Cardiac fibroblast (primary cell): ENCODE measurements around the gene GPC1.

ENCODE experiments used
- DNase-seq, 2 donors: peaks; one replicate each; pipeline versions ENCODE4 v3.0.0 to v3.0.0-alpha.2; 2010; ENCODE audit warnings: low read depth in 2 of 2
- H3K4me3 ChIP-seq, 2 donors: replicated peaks in 1 of 2; 1 replicate in 1 of 2; 2 replicates in 1 of 2; pipeline ENCODE4 v1.5.1; 2011; ENCODE audit warnings: low read depth in 2 of 2, low read length in 2 of 2, mild to moderate bottlenecking in 2 of 2, moderate library complexity in 1 of 2
- CTCF ChIP-seq: IDR thresholded peaks from one replicate; pipeline ENCODE4 v1.5.1; 2011; ENCODE audit warnings: low read depth, mild to moderate bottlenecking, low read length, inconsistent platforms

The GPC1 gene

DNA sequence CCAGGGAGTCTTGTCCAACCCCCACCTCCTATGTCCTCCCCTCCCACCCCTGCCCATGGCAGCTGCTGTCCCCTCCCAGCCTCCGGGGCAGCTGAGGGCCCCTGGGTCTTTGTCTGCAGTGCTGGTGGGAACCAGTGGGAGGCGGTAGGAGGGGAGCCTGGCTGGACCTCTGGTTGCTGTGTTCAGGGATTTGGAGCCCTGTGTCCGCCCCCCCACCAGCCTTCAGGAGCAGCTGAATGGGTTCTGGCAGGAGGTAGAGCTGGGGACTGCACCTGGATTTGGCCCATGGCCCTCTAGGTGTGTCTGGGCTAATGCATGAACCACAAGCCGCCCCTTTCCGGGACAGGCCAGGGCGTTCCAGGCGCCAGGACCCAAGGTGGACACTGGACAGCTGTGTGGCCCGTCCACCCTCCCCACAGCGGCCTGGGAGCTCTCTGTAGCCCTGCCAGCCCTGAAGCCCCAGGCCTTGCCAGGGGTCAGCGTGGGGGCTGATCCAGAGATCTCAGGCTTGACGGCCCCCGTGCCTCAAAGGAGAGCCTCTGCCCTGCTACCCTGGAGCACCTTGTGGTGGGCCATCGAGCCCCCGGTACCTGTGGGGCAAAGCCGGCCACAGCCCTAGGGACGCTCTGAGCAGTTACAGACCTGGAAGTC lies 25.4 kb downstream of the GPC1 start:
- TF ChIP-seq CTCF: peak; percentile 16
- no peak for DNase-seq
- H3K4me3 ChIP-seq: no peak overlapping the region

DNA sequence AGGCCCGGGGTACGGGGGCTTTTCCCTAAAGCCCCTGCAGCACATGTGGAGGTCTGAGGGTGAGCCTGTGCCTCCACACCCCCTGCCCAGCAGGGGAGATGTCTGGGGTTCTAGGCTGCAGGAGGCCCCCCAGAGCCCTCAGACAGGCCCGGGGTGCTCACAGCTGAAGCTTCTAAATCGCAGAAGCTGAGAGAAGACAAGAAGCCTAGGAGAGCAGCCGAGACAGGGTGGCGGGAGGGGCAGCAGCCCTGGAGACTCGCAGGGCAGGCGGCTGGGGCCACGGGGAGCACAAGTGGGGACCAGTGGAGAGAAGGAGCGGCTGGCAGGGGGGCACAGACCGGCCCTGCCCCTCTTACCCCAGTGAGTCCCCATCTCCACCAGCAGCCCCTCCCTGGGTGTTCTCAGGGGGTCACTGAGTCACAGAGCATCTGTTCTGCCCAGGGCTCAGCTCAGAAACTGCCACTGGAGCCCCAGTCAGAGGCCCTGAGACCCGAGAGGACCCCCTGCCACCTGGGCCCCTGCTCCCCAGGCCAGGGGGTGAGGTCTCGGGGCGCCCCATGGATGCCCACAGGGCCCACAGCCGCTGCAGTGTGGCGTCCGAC lies 26.1 kb downstream of the GPC1 start:
- TF ChIP-seq CTCF: no peak
- DNase-seq: no peak

DNA sequence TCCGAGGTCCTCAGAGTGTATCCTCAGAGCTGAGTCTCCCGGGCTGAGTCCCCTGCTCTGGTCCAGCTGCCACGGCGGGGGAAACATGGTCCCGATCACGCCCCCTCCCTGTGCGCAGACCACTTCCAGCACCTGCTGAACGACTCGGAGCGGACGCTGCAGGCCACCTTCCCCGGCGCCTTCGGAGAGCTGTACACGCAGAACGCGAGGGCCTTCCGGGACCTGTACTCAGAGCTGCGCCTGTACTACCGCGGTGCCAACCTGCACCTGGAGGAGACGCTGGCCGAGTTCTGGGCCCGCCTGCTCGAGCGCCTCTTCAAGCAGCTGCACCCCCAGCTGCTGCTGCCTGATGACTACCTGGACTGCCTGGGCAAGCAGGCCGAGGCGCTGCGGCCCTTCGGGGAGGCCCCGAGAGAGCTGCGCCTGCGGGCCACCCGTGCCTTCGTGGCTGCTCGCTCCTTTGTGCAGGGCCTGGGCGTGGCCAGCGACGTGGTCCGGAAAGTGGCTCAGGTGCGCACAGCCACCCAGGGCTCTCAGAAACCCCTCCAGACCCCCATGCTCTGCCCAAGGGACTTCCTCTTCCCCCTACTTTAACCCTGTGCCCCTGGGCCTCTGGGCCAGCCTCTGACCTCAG lies 26.7 kb downstream of the GPC1 start:
- H3K4me3 ChIP-seq: no peak overlapping the region
- no peak for TF ChIP-seq CTCF
- DNase-seq: no peak

More for the DNA sequence above, 26.1 kb downstream of the GPC1 start:
- no peak overlapping the region for H3K4me3 ChIP-seq

DNA sequence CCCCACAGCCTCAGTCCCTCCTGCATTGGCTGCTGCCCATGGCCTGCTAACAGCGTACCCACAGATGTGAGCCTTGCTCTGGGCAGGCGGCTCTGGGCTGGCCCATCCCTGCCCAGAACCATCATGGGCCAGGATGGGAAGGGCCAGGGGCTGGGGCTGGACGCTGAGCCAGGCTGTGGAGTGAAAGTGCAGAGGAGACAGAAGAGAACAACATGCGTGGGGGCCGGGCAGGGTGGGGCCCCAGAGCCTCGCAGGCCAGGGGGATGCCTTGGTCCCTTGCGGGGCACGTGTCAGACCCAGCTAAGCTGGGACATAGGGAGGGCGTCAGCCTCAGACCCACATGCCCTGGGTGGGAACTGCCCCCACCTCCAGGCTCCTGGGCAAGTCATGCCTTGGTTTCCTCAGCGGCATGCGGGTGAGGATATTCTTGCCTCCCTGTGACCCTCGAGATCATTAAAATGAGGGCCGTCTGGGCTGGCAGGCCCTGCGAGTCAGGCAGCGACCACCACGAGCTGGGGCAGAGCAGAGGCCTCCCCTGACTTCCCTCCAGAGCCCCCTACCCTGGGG lies 27.3 kb downstream of the GPC1 start:
- no peak overlapping the region for H3K4me3 ChIP-seq
- DNase-seq: no peak
- TF ChIP-seq CTCF: no peak

DNA sequence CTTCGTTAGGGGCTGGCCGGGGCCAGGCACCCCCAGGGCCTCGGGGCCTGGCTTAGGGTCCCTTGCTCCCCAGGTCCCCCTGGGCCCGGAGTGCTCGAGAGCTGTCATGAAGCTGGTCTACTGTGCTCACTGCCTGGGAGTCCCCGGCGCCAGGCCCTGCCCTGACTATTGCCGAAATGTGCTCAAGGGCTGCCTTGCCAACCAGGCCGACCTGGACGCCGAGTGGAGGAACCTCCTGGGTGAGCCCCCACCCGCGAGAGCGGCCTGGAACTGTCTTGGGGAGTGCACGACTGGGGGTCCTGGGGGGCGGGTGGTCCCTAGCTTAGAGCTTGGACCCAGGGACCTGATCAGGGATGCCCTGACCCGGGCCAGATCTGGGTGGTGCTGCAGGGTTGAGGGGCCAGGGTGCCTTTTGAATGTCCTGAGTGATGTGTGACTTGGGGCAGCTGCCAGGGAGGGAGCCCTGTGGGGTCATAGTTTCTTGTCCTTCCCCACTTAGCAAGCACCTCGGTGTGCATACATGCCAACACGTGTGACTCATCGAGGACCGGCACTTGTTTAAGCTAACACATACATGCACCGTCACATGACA lies 27.9 kb downstream of the GPC1 start:
- H3K4me3 ChIP-seq: no peak overlapping the region
- no peak for DNase-seq
- TF ChIP-seq CTCF: no peak

DNA sequence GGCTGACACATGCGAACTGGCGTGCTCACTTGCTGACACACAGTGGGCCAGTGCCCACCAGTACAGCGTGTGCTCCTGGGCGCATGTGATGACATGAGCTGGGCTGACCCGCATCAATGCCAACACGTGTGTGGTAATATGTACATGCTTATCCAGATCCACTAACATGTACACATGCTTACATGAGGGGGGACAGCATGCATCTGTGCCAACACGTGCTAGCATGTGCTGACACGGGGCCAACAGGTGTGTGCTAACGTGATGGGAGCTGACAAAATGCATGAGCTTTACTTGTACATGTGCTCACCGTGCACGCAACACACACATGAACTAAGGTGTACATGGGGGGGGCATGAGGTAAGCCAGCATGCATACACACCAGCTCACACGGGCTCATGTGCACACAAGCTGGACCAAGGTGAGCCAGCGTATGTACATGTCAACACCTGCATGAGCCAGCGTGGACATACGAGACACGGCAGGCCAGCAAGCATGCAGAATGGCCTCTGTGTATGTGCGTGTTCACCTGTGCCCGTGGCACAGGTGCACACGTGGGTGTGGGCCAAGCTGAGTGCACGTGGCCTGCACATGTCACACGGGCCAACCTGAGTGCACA lies 28.5 kb downstream of the GPC1 start:
- TF ChIP-seq CTCF: no peak
- H3K4me3 ChIP-seq: no peak overlapping the region
- no peak for DNase-seq
